NCI-H524 (cell line): Measurements from ENCODE around the gene FASTKD2.
"Not testable (repeated sequence)": the region's sequence is repeated elsewhere in the genome, so short reads cannot be mapped to it uniquely, and the experiment has no call there.

Source experiments
- DNase-seq, 2 experiments: peaks; one replicate each; lab custom pipeline; 2025; lab: John Stamatoyannopoulos, UW

FASTKD2 gene

DNA sequence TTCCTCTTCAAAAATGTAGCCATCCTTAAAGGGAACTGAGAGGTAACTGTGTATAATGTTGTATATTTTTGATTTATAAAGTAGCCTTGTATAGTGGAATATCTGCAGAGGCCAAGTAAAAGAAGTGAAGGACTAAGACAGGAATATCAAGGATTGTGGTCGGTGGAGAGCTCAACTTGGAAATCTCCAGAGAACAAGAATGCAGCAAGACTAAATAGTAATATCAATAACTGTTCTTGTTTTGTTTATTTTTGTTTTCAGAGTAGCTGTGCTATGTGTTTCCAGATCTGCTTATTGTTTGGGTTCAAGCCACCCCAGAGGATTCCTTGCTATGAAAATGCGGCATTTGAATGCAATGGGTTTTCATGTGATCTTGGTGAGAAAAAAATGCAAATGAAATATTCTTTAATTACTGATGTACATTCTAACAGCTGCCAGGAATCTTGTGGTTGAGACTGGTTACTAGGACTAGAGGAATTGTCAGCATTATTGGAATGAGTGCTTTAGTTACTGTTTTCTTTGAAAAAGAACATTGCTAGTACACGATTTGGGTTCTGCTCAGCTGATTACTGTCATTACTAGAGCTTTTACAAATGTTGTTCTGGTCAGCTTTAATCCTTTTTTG is 25.0 kb downstream of the FASTKD2 start:
- DNase-seq = no peak

GRCh38 chr2:206792645-206793044 is 27.2 kb downstream of the FASTKD2 start:
- DNase-seq = no peak

DNA sequence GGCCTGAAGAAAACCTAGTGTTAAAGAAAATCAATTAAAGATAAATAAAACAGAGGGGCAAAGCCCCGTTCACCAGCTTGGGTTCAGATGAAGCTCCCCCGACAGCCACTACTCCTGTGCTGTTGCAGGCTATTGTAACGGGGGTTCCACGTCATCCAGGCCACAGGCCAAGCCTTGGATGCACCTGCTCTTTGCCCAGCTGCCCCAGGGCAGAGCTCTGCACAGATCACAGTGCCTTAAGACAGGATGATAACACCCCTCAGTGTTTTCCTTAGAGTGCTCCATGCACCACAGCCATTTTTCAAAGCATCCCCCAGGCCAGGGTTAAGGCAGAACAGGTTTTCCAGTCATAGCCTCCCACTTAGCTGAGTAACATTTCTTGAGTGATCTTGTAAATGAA is 32.0 kb downstream of the FASTKD2 start:
- no peak for DNase-seq

DNA sequence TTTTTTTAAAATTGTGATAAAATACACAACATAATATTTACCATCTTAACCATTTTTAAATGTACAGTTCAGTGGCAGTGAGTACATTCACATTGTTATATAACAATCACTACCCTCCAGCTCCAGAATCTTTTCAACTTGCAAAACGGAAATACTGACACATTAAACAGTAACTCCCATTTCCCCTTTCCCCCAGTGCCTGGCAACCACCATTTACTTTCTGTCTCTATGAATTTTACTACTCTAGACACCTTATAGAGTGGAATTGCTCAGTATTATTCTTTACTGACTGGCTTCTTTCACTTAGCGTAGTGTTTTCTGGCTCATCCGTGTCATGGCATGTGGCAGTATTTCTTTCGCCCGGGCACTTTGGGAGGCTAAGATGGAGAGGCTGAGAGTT is 32.6 kb downstream of the FASTKD2 start:
- no peak for DNase-seq

- no peak for DNase-seq
Measured at GRCh38 chr2:206799083-206799482, 33.7 kb downstream of the FASTKD2 start.

GRCh38 chr2:206800506-206801417 is 35.4 kb downstream of the FASTKD2 start:
- DNase-seq = peak; percentile 71 to 74

- no peak for DNase-seq
Measured at GRCh38 chr2:206801418-206802189, 36.2 kb downstream of the FASTKD2 start.

DNA sequence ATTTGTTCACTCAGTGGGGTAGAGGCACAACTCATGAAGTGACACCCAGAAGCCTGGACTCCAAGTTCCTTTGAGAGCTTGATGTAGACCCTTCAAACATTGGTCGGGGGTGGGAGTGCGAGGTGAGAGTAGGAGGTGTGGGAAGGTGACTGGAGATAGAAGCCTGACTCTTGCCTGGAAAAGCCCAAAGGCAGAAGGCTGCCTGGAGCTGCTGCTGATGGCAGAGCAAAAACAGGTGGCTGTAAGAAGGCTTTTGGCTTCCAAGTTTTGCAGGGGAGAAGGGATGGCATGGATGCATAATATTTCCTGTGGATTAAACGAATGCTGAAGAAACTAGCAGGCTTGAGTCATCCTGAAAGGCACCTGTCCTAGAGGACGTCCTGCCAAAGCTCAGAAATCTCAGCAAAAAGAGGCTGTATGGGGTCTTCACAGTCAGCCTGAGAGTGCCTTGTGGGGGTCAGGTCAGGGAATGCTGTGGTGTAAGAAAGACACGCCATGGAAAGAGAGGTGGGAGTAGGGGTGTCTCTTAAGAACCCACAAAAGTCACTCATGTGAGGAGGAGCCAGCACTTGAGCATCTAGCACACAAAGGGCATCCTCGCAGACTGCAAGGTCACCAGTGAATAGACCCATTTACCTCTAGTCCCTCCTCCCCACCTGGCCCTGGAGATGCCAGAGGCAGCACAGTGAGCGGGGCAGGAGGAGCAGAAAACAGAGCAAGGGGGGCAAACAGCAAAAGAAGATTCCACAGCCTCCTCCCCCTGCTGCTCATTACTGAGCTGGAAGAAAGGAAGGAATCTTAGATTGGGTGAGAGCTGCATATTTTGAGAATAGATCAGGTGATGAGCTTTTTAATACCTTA is 37.5 kb downstream of the FASTKD2 start:
- DNase-seq = no peak

- no peak for DNase-seq
Measured at GRCh38 chr2:206804326-206804725, 38.9 kb downstream of the FASTKD2 start.

DNA sequence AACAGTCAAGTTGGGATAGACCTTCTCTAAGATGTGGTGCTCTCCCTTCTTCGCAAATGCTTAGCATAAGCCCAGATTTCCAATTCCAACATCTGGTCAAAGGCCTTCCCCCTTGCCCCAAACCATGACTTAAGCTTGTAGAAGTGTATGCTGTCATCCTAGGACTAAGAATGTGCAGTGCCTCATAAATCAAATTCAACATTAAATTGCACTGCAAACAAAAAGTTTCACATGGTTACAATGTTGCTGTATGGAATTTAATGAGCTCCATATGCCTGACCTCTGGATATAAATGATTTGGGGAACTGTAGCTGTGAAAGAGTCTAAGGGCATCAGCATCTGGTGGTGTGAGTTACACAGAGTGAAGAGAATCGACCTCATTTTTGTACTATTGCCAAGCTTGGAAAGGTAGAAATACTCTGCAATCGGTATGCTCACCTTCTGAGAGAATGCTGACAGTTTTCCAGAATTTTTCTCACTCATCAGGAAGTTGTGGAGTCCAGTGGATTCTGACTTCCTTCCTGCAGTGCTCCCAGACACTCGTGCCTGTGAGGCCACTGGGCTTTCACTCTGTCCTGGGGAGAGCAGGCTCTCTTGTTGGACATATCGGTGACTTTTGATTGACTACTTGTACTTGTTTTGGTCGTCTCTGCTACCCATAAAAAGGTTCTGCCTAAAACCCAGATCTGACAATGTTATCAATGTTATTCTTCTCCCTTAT is 40.6 kb downstream of the FASTKD2 start:
- DNase-seq = no peak

GRCh38 chr2:206807624-206808023 is 42.2 kb downstream of the FASTKD2 start:
- DNase-seq = not testable (repeated sequence)

DNA sequence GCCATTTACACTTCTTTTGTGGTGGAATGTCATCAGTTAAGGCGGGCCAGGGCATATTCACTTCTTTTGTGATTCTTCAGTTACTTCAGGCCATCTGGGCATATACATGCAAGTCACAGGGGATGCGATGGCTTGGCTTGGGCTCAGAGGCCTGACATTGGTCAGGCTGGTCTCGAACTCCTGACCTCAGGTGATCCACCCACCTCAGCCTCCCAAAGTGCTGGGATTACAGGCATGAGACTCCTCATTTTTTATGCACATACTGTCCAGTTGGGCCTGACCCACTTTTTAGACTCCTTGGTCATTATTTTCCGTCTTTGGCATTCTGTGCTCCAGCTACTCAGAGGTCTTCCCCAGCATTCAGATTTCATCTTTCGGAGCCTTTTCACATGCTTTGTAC is 47.1 kb downstream of the FASTKD2 start:
- DNase-seq = not testable (repeated sequence)

DNA sequence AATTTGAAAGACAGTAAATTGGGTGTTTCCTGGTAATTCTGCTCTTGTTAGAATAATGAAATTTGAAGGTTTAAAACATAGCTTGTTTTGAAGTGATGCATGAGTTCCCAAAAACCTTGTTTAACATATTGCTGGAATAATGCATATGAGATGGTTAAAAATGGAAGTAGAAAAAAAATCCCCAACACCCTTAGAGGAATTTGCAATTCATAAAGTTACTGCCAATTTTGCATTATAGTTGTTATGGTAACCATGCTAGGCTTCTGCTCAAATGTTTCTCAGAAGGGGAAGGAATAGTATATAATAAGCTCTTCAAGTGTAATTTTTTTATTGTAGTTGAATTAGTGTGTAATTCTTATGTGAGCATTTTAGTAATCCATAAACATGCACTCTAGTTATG is 49.1 kb downstream of the FASTKD2 start:
- no peak for DNase-seq

- no peak for DNase-seq
Measured at GRCh38 chr2:206820807-206821206, 55.4 kb downstream of the FASTKD2 start.

DNA sequence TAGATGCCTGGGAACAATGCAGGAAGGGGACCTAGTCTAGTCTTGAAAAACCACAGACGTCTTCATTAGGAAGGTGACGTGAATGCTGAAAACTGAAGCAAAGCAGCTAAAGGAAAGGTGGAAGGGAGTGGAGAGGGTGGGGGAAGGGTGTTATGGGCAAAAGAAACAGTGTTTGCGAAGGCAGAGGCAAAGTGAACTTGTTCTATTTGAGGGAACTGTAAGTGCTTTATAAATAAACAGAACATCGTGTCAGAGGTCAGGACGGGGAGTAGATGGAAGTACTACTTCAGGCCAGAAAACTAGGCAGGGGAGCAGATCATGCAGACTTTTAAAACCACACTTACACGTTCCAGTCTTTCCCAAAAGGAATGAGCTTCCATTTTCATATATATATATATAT is 57.8 kb downstream of the FASTKD2 start:
- DNase-seq = no peak

DNA sequence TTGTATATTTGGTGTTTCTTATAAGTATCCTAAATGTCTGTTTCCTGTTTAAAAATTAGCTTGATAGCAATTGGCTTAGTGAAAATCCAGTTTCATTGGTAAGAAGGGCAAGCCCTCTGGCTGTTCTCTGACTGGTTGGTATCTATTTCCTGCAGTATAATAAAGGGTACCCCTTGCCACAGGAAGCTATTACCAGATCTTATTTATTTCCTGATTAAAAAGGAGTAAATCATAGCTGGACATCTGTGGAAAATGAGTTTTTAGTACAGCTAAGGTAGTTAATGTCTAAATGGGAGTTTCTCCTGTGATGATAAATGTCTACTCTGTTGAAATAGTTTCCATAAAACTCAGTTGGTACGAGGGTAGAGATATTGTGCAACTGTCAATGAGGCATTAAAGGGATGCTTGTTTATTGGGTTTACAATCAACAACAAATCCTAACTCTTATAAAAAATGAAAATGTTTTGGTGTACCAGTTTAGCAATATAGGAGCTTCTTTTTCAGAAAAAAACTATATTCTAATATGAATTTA is 58.7 kb downstream of the FASTKD2 start:
- no peak for DNase-seq

GRCh38 chr2:206824993-206825392 is 59.6 kb downstream of the FASTKD2 start:
- no peak for DNase-seq

DNA sequence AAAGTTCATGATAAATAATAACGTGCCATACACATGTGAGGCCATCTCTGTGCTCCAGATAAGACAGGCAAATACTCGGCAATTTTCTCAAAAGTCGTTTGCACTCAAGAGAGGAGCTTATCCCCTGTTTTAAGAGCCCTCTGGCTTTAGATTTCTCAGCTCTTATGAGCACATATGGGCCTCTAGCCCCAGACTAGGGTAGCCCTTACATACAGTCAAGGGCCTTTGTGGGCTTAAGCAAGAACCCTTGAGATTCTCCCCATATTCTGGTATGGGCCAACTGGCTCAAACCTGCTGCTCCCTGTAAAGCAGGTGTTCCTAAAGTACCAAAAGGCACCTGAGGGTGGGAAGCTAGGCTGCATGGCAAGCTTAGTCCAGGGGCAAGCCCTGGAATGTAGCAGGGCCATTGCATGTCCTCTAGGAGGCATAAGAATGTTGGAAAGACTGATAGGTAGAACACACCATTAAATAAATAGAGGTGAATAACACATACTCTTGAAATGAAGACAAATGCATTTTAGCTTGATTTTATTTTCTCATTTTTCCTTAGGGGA is 66.1 kb downstream of the FASTKD2 start:
- peak; percentile 85 to 96 for DNase-seq

- no peak for DNase-seq
Measured at GRCh38 chr2:206832873-206833272, 67.5 kb downstream of the FASTKD2 start.

GRCh38 chr2:206833291-206833690 is 67.9 kb downstream of the FASTKD2 start:
- DNase-seq = no peak
